Ovary (tissue), 3 donors: ENCODE data around the gene OAS3.

Experiments used
- POLR2A ChIP-seq: fragments of 450-650 bp; IDR thresholded peaks from one replicate; pipeline ENCODE4 v1.6.1; 2017; ENCODE audit warnings: antibody characterized with exemption, mild to moderate bottlenecking, moderate library complexity
- TF ChIP-seq, protein P1 (sequence below), 3 donors: fragments of 450-650 bp in 2 of 3; fragments of 200-600 bp in 1 of 3; IDR thresholded peaks; one replicate each; pipeline versions ENCODE4 v1.5.1 to v1.8.0; 2016 to 2022; ENCODE audit warnings: antibody characterized with exemption in 3 of 3, mild to moderate bottlenecking in 1 of 3
- donor health status: DM: no; HTN: no; CAD: no.

DNA sequence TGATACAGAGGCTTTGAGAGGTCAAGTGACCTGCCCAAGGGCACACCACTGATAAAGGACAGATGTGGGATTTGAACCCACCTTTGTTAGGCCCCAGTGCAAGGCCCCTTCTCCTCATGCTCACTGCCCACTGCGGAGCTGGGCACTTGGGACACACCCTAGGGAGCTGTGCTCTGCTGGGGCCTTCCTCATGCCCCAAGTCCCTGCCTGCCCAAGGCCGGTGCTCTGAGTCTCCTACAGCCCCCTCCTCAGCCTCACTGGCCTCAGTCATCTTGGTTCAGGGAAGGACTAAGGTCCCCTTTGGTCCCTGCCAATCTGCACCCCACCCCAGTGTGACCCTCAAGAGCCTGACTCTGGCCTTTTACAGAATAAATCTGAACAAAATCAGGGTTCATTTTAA is 7.9 kb upstream of the OAS3 start:
- no peak for TF ChIP-seq POLR2A
- TF ChIP-seq, protein P1, sequence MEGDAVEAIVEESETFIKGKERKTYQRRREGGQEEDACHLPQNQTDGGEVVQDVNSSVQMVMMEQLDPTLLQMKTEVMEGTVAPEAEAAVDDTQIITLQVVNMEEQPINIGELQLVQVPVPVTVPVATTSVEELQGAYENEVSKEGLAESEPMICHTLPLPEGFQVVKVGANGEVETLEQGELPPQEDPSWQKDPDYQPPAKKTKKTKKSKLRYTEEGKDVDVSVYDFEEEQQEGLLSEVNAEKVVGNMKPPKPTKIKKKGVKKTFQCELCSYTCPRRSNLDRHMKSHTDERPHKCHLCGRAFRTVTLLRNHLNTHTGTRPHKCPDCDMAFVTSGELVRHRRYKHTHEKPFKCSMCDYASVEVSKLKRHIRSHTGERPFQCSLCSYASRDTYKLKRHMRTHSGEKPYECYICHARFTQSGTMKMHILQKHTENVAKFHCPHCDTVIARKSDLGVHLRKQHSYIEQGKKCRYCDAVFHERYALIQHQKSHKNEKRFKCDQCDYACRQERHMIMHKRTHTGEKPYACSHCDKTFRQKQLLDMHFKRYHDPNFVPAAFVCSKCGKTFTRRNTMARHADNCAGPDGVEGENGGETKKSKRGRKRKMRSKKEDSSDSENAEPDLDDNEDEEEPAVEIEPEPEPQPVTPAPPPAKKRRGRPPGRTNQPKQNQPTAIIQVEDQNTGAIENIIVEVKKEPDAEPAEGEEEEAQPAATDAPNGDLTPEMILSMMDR (IDR thresholded peaks at IDR 0.05): no peak
